GM21619 (cell line): ENCODE data around the gene RNU1-2.
A peak's percentile ranks its signal among the peaks of the same experiment; 100 is the strongest.
"Not testable (repeated sequence)": the region's sequence is repeated elsewhere in the genome, so short reads cannot be mapped to it uniquely, and the experiment has no call there.

ENCODE experiments used
- ATAC-seq: cut with Tn5 transposase; IDR thresholded peaks from one replicate; pipeline ENCODE4 v1.9.1; 2021; ENCODE audit not compliant: unreplicated experiment

RNU1-2 gene

DNA sequence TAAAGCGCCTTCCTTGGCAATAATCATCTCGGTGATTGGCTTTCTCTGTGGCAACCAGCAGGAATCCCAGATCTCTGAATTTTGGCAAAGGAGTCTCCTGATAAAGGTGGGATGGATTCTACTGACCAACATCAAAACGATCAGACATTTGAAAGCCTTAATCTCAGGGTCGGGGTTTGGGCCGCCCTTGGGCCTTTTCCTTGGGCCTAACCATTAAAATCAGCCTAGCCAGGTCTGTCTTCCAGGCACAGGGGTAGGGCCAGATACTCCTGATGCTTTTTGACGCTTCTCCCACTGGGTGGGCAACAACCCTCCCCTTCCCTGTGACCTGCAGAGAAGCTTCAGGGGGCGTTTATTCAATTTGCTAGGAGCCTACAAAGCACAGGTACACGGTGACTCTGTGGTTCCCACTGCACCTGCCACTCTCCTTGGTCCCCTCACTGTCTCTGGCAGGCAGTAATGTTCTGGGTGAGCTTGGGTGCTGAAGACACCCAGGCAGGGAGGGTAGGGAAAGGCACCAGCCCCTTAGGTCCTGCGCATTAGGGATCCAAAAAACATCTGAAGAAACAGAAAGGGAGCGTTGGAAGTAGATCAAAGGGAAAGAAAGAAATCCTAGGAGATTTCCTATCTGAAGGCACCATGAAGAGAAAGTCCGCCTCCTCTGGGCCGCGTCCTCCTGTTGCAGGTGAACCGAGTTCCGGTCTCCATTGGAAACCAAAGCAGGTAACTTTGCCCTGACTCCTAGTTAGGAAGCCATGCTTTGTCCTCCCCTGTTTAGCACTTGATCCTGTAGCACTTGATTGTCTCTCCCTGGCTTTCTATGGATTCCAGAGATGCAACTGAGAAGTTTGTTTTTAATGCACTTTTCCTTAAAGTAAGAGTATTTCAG lies 12.3 kb downstream of the RNU1-2 start:
- ATAC-seq = no peak

GRCh38 chr1:16911851-16912721 lies 16.3 kb downstream of the RNU1-2 start:
- not testable (repeated sequence) for ATAC-seq

DNA sequence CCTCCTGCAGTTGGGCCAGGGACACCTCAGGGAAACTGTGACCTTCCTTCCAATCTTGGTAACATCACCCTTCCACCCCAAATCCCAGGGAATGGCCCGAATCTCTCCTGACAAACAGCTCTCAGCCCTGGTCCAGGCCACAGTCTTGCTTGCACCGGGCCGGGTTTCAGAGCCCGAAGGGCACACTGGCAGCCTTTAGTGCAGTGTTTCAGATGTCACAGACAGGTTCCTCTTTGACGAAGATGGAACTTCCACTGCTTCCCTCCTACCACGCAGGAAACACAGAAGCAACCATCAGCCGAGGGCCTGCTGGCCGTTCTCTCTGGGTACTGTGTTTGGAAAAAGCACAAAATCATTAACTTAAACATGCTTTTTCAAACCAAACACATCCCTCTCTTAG lies 17.0 kb downstream of the RNU1-2 start:
- ATAC-seq = not testable (repeated sequence)

DNA sequence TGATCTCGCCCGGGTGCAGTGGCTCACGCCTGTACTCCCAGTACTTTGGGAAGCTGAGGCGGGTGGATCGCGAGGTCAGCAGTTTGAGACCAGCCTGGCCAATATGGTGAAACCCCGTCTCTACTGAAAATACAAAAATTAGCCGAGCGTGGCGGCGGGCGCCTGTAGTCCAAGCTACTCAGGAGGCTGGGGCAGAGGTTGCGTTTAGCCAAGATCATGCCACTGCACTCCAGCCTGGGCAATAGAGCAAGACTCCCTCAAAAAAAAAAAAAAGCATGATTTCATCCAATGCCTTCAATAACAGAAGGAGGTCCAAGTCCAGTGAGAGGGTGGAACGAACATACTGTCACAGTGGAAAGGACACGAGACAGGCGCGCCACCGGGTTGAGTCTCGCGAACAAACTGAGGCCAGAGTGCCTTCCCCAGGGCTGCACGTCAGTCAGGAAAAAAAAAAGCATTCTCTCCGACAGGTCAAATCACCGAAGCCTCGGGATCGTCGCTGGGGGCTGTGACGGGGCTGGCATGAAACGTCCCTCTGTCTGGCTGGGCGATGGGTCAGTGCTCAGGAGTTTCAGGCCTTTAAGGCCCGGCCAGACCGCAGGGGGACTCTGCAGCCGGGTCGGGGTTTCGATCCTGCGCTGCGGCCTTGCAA lies 17.5 kb downstream of the RNU1-2 start:
- no peak for ATAC-seq

DNA sequence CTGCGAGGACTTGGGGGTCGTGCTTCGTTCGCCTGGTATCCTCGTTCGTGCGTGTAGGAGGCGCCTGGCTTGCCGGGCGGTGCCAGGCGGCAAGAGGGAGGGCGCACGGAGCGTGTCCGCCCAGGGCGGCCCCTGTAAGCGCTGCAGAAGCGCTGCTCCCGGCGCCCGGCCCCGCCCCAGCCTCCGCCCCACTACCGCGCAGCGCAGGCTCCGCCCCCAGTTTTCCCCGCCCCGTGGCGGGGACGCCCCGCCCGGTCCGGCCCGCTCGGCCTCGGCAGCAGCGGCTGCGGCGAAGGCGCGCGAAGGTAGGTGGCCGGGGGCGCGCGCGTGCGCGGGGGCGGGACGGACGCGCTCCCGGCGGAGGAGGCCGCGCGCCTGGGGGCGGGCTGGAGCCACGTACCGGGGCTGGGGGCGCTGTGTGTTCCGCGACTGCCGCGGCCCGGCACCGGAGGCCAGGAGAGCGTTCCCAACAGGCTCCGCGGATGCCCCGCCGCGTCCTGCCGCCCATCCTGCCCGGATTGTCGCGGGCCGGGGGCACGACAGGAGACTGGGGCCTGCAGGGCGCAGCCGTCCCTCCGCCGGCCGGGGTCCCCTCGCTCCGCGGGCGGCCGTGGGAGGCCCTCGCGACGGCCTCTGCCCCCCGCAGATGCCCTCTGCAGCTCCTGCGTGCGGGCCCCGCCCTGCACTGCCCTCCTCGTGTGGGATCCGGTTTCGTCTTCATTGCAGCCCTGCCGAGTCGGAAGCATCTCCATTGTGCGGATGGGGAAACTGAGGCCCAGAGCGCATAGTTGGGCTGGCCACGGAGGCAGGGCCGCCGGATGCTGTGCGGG lies 18.3 kb downstream of the RNU1-2 start:
- ATAC-seq = peak; percentile 82

DNA sequence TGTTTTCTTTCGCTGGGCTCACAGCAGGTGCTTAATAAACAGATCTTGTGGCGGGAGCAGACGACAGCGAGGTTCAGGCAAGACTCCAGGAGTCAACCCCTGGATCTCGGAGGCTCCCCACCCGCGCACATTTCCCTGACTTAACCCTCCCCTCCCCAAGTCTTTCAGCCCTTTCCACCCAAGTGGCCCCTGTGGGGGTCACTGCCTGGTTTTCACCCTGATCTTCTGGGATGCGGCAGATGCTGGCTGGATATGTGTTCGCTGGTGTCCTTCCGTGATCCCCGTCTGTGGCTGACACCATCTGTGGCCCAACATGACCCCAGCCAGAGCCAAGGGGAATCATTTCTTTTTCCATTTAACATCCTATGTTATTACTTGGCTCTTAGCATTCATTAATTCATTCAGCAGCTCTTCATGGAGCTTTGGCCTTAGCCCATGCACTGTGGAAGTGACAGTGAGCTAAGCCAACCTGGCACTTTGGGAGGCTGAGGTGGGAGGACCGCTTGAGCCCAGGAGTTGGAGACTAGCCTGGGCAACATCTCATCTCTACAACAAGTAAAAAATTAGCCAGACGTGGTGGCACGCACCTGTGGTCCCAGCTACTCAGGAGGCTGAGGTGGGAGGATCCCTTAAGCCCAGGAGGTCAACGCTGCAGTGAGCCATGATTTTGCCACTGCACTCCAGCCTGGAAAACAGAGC lies 19.3 kb downstream of the RNU1-2 start:
- ATAC-seq = not testable (repeated sequence)

- no peak for ATAC-seq
These were observed 19.8 kb downstream of the RNU1-2 start for GRCh38 chr1:16915627-16915973.

- ATAC-seq = not testable (repeated sequence)
These were observed 20.5 kb downstream of the RNU1-2 start for GRCh38 chr1:16916036-16916880.

DNA sequence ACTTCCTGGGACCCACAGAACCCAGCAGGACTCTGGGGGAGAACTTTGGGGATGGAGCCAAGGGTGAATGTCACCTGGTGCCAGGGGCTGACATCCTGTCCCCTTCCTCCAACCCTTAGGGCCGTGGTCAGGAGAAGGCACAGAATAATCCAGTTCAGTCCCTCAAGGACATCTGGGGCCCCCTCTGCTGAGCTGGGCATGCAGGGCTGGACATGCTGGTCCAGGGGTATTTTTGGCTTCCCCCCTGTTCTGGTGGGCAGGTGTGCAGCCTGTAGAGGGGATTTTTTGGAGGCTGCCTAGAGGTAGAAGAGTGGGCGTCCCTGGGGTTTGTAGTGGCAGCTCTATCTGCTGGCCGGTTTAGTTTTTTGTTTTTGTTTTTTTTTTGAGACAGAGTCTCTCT lies 22.6 kb downstream of the RNU1-2 start:
- no peak for ATAC-seq

DNA sequence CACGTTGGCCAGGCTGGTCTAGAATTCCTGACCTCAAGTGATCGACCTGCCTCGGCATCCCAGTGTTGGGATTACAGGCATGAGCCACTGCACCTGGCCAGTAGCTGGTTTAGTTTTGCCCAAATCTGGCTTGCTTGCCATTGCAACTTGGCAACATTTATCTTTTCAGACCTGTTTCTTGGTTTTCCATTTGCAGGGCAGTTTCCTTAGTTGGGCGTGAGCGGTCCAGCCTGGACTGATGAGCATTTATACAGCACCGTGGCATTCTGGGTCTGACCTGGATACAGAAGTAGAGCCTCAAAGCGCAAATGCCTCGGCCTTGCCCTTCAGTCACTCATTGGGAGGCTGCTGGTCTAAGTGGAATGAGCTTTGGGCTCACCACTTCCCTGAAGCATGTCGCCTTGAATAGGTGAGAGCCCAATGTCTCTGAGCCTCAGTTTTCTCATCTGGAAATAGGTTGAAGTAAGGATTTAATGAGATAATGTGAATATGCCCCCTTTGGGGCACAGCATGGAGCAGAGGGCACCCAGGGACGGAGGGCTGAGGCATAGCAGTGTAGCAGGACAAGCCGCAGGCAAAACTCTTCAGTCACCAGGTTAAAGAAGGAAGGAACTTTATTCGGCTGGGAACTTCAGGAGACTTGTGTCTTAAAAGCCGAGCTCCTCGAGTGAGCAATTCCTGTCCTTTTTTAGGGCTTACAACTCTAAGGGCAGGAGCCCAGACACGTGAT lies 23.3 kb downstream of the RNU1-2 start:
- ATAC-seq = not testable (repeated sequence)

DNA sequence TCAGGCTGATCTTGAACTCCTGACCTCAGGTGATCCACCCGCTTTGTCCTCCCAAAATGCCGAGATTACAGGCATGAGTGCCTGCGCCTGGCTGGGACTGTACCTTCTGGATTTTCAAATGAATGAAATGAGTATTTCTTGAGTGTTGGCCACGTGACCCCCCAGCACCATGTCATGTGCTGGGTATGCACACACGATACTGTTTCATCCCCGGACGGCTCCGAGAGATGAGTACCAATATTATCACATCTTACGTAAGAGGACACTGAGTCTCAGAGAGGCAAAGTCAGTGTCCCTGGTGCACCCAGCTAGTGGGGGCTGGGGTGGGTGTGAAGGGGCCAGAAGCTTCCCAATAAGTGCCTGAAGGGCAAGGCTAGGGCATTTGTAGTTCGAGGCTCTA lies 25.2 kb downstream of the RNU1-2 start:
- no peak for ATAC-seq

DNA sequence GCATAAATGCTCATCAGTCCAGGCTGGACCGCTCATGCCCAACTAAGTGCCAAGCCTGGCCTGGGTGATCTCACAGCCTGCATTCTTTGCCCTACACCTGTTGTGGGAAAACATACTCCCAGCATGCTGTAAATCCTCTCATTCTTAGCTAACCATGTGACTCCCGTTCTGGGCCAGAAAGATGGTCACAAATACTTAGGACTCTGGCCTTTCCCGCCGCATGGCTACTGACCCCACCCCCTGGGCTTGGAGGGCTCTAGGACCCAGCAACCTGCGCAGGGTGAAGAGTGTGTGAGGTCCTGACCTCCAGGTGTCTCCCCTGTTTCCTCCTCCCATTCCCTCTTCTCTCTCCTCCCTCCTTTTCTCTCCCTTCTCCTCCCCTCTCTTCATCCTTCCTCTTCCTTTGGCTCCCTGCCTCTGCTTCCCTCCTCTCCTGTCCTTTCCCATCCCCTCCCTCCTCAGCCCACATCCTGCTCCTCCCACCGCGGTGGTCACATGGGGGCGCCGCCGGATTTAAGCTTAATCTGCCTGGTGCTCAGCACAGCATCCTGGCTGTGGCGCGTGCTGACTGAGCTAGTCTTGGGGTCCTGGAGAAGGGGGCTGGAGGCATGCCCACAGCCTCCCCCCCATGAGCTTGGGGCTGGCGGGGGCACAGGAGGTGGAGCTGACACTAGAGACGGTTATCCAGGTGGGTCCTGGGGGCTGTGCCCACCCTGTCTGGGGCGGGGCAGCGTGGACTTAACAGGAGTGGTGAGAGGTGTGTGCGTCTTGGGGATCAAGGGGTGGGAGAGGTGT lies 25.8 kb downstream of the RNU1-2 start, which contains the start of gene CROCC:
CROCC (plus strand) TSS at position 541 of the 795 bp plus-strand sequence; CDS start at position 629, 88 bp downstream.
- no peak for ATAC-seq

- ATAC-seq = no peak
These were observed 26.7 kb downstream of the RNU1-2 start for GRCh38 chr1:16922466-16922865.

DNA sequence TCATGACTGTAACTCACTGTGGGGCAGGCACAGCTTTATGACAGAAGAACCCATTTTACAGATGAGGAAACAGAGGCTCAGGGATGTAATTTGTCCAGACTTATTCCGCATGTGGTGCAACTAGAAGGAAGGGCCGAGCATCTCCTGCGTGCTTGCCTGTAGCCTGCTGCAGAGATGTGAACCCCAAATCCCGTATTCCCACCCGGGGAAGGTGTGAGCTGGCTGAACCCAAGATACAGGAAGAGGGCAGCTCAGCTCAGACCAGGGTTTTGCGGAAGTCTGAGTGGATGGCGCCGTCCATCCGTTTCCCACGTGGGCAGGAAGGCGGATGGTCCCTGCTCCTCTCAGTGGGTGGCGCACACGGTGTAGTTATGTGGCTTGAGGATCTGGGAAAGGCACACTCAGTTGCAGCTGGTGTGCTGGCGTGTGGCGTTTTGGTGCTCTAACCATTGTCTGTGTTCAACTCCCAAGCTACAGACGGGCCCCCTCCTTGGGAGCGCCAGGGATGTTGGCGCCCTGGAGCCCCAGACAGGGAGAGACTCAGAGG lies 27.2 kb downstream of the RNU1-2 start:
- ATAC-seq = no peak

- ATAC-seq = no peak
These were observed 28.6 kb downstream of the RNU1-2 start for GRCh38 chr1:16924216-16924918.

- ATAC-seq = no peak
These were observed 29.2 kb downstream of the RNU1-2 start for GRCh38 chr1:16924919-16925477.
